PC-9 (cell line): Measurements from ENCODE around the gene LEPR.

ENCODE experiments used
- EZH2 ChIP-seq: fragments of 200-600 bp; sonication (generic); IDR thresholded peaks from 2 replicates; pipeline ENCODE4 v1.8.0; 2017; ENCODE audit warnings: antibody characterized with exemption, low read depth
- TF ChIP-seq, protein P1 (sequence below): fragments of 200-600 bp; sonication (generic); conservative IDR thresholded peaks from 2 replicates; pipeline ENCODE4 v1.6.1; 2017; ENCODE audit warnings: mixed run types, antibody characterized with exemption, mild to moderate bottlenecking, moderate library complexity

DNA sequence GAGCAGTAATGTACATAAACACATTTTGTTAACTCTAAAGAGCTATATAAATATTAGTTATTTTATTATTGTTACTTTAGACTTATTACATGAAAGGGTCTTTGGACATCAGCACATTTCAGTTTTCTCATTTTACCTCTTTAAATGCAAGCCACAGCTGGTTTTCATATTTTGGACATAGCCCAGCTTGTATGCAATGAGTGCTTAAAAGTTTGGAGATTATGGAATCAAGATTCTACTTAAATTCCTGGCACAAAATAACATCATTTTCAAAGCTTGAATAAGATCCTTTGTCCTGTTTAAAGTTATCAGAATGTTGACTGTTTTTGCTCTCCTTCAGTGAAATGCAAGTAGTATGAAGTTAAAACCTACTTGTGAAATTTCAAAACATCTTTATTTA lies 15.5 kb upstream of the LEPR start:
- TF ChIP-seq, protein P1, sequence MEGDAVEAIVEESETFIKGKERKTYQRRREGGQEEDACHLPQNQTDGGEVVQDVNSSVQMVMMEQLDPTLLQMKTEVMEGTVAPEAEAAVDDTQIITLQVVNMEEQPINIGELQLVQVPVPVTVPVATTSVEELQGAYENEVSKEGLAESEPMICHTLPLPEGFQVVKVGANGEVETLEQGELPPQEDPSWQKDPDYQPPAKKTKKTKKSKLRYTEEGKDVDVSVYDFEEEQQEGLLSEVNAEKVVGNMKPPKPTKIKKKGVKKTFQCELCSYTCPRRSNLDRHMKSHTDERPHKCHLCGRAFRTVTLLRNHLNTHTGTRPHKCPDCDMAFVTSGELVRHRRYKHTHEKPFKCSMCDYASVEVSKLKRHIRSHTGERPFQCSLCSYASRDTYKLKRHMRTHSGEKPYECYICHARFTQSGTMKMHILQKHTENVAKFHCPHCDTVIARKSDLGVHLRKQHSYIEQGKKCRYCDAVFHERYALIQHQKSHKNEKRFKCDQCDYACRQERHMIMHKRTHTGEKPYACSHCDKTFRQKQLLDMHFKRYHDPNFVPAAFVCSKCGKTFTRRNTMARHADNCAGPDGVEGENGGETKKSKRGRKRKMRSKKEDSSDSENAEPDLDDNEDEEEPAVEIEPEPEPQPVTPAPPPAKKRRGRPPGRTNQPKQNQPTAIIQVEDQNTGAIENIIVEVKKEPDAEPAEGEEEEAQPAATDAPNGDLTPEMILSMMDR, result no peak
- no peak for TF ChIP-seq EZH2
